ENCODE data around the gene OR2K2.
A peak's percentile ranks its signal among the peaks of the same experiment; 100 is the strongest.
"Not testable (repeated sequence)": the region's sequence is repeated elsewhere in the genome, so short reads cannot be mapped to it uniquely, and the experiment has no call there.

The OR2K2 gene

GRCh38 chr9:111330124-111330523 lies at the start of gene OR2K2:
Gene OR2K2 (minus strand): TSS chr9:111330224. CDS start chr9:111328433, 1,791 bp downstream.
- DNase-seq (ENCODE audit: low spot score) = no peak

GRCh38 chr9:111375817-111376564 lies 46.0 kb upstream of the OR2K2 start:
- no peak for DNase-seq (ENCODE audit: low spot score)

GRCh38 chr9:111375062-111375461 lies 45.0 kb upstream of the OR2K2 start:
- DNase-seq (ENCODE audit: low spot score) = no peak

GRCh38 chr9:111372297-111372696 lies 42.3 kb upstream of the OR2K2 start:
- DNase-seq (ENCODE audit: low spot score) = no peak

GRCh38 chr9:111366978-111367377 lies 37.0 kb upstream of the OR2K2 start:
- no peak for DNase-seq (ENCODE audit: low spot score)

GRCh38 chr9:111362526-111362925 lies 32.5 kb upstream of the OR2K2 start:
- no peak for DNase-seq (ENCODE audit: low spot score)

GRCh38 chr9:111360881-111361280 lies 30.9 kb upstream of the OR2K2 start:
- DNase-seq (ENCODE audit: low spot score) = no peak

- DNase-seq (ENCODE audit: low spot score) = no peak
Observed at GRCh38 chr9:111356481-111357244, 26.6 kb upstream of the OR2K2 start.

GRCh38 chr9:111352545-111352944 lies 22.5 kb upstream of the OR2K2 start:
- DNase-seq (ENCODE audit: low spot score) = no peak

- no peak for DNase-seq (ENCODE audit: low spot score)
Observed at GRCh38 chr9:111350556-111350955, 20.5 kb upstream of the OR2K2 start.

GRCh38 chr9:111349766-111350165 lies 19.7 kb upstream of the OR2K2 start:
- DNase-seq (ENCODE audit: low spot score) = no peak

GRCh38 chr9:111348821-111349271 lies 18.8 kb upstream of the OR2K2 start:
- no peak for DNase-seq (ENCODE audit: low spot score)

- DNase-seq (ENCODE audit: low spot score) = not testable (repeated sequence)
Observed at GRCh38 chr9:111334318-111334863, 4.4 kb upstream of the OR2K2 start.

- no peak for DNase-seq (ENCODE audit: low spot score)
Observed at GRCh38 chr9:111320631-111321030, 9.4 kb downstream of the OR2K2 start.

GRCh38 chr9:111316796-111317195 lies 13.2 kb downstream of the OR2K2 start:
- no peak for DNase-seq (ENCODE audit: low spot score)

GRCh38 chr9:111305914-111306313 lies 24.1 kb downstream of the OR2K2 start:
- DNase-seq (ENCODE audit: low spot score) = no peak

GRCh38 chr9:111304000-111304399 lies 26.0 kb downstream of the OR2K2 start:
- DNase-seq (ENCODE audit: low spot score) = not testable (repeated sequence)

GRCh38 chr9:111301195-111301594 lies 28.8 kb downstream of the OR2K2 start:
- no peak for DNase-seq (ENCODE audit: low spot score)

- DNase-seq (ENCODE audit: low spot score) = no peak
Observed at GRCh38 chr9:111300140-111300735, 29.8 kb downstream of the OR2K2 start.

- not testable (repeated sequence) for DNase-seq (ENCODE audit: low spot score)
Observed at GRCh38 chr9:111299599-111299966, 30.4 kb downstream of the OR2K2 start.

- peak; percentile 10 for DNase-seq (ENCODE audit: low spot score)
Observed at GRCh38 chr9:111298731-111299598, 31.1 kb downstream of the OR2K2 start.

- no peak for DNase-seq (ENCODE audit: low spot score)
Observed at GRCh38 chr9:111298111-111298510, 31.9 kb downstream of the OR2K2 start.

All from CD4-positive, alpha-beta T cell treated with Interleukin-6 at 100 ng/mL for 8 hours (primary cell).